Left ventricle myocardium inferior (tissue), 1 donor: ENCODE results near the gene AP1M2. TPM values are rescaled to one million over a fixed set of nuclear protein-coding genes. Genes with fewer than 3 reads are reported as not detected.
A peak's percentile ranks its signal among the peaks of the same experiment; 100 is the strongest.
"Not testable (repeated sequence)": the region's sequence is repeated elsewhere in the genome, so short reads cannot be mapped to it uniquely, and the experiment has no call there.

Experiments used
- DNase-seq: peaks from one replicate; pipeline ENCODE4 v3.0.0-alpha.2; 2020
- H3K27ac ChIP-seq: fragments of 200-600 bp; replicated peaks from 2 replicates; pipeline ENCODE4 v1.8.0; 2021
- H3K27me3 ChIP-seq: fragments of 200-600 bp; 2 replicates; pipeline ENCODE4 v1.8.0; 2021; ENCODE audit warnings: low read depth
- H3K36me3 ChIP-seq: fragments of 200-600 bp; 2 replicates; pipeline ENCODE4 v1.8.0; 2021
- H3K4me1 ChIP-seq: fragments of 200-600 bp; 2 replicates; pipeline ENCODE4 v1.8.0; 2021
- H3K4me3 ChIP-seq: fragments of 200-600 bp; 2 replicates; pipeline ENCODE4 v1.8.0; 2021; ENCODE audit warnings: mild to moderate bottlenecking, moderate library complexity
- H3K9me3 ChIP-seq: fragments of 200-600 bp; replicated peaks from 2 replicates; pipeline ENCODE4 v1.8.0; 2021
- CTCF ChIP-seq: fragments of 200-600 bp; IDR thresholded peaks from 2 replicates; pipeline ENCODE4 v1.8.0; 2021; ENCODE audit warnings: antibody characterized with exemption, mild to moderate bottlenecking, borderline replicate concordance
- intact Hi-C: fragments of 100-400 bp; cut with micrococcal nuclease; formaldehyde crosslinking; loops from one replicate; pipeline ENCODE4 v1.11.0; 2022
- total RNA-seq: library from RNA; stranded (reverse); fragmentation: NEBNext Ultra II Directional; extraction: Animal tissue kit (Norgen Biotek cat#: 25700); gene quantifications from one replicate; pipeline ENCODE4 v1.2.1, GENCODE V29; 2021
- donor health status: DM: no; HTN: yes; CAD: no; lungs with severe emphysema.

The AP1M2 gene
- total RNA-seq, 1 donor from 2014 or later, result not detected

- no peak overlapping the region for H3K27ac ChIP-seq
- H3K4me3 ChIP-seq, result no peak overlapping the region
- H3K36me3 ChIP-seq, result no peaks in the 10 kb centered on the region
- peaks cover 6% of the 10 kb centered on the region for H3K27me3 ChIP-seq
- no peak for DNase-seq
- peaks cover 10% of the 10 kb centered on the region for H3K4me1 ChIP-seq
- H3K9me3 ChIP-seq, result no peaks in the 10 kb centered on the region
- intact Hi-C loops, result no loop called here
- no peak for TF ChIP-seq CTCF
These were observed 12.7 kb downstream of the AP1M2 start for GRCh38 chr19:10574462-10574861.

- DNase-seq, intact Hi-C loops, H3K9me3 ChIP-seq, H3K36me3 ChIP-seq, H3K27ac ChIP-seq, H3K27me3 ChIP-seq, H3K4me3 ChIP-seq: not testable (repeated sequence)
- H3K4me1 ChIP-seq, result peaks cover 14% of the 10 kb centered on the region
These were observed 13.3 kb downstream of the AP1M2 start for GRCh38 chr19:10573793-10574192.

GRCh38 chr19:10568826-10569651 lies 18.1 kb downstream of the AP1M2 start, which contains the start of gene CDKN2D:
Gene CDKN2D (minus strand): TSS chr19:10568979. CDS start chr19:10568653, 326 bp downstream.
- Histone ChIP-seq H3K36me3 (no peaks in the 10 kb centered on the region), H3K4me1 (peaks cover 52% of the 10 kb centered on the region), H3K27ac (peak within 1 kb of the TSS; percentile 93), H3K9me3 (no peaks in the 10 kb centered on the region), H3K27me3 (no peaks in the 10 kb centered on the region), H3K4me3 (peak within 1 kb of the TSS; percentile 90)
- peak; percentile 100 for DNase-seq
- intact Hi-C loops, result no loop called here
- peak; percentile 61 for TF ChIP-seq CTCF

- DNase-seq, result no peak
These were observed 18.9 kb downstream of the AP1M2 start for GRCh38 chr19:10568062-10568825.

GRCh38 chr19:10567656-10568055 lies 19.5 kb downstream of the AP1M2 start:
- TF ChIP-seq CTCF, result no peak
- Histone ChIP-seq H3K9me3 (no peaks in the 10 kb centered on the region), H3K36me3 (no peaks in the 10 kb centered on the region), H3K27me3 (no peaks in the 10 kb centered on the region), H3K4me1 (peaks cover 52% of the 10 kb centered on the region), H3K4me3 (peak overlapping the region; percentile 90), H3K27ac (peak overlapping the region; percentile 93)
- intact Hi-C loops, result no loop called here
- no peak for DNase-seq

More at GRCh38 chr19:10568062-10568825, 18.9 kb downstream of the AP1M2 start:
- Histone ChIP-seq H3K9me3 (no peaks in the 10 kb centered on the region), H3K4me3 (peak overlapping the region; percentile 90), H3K4me1 (peaks cover 52% of the 10 kb centered on the region), H3K36me3 (no peaks in the 10 kb centered on the region), H3K27ac (peak overlapping the region; percentile 93), H3K27me3 (no peaks in the 10 kb centered on the region)
- TF ChIP-seq CTCF, result no peak
- intact Hi-C loops, result no loop called here
